H9 (cell line): ENCODE results near the gene SMIM20. TPM values are rescaled to one million over a fixed set of nuclear protein-coding genes. Genes with fewer than 3 reads are reported as not detected.

Experiments
- DNase-seq: peaks from one replicate; pipeline ENCODE4 v3.0.0-alpha.2; 2017
- H2AFZ ChIP-seq: one replicate; pipeline ENCODE4 v1.6.1; 2013; ENCODE audit warnings: mild to moderate bottlenecking, low read length, control low read depth, moderate library complexity
- H2AK5ac ChIP-seq: 2 replicates; pipeline ENCODE4 v1.6.1; 2013; ENCODE audit warnings: low read length, control low read depth, mixed read lengths; ENCODE audit not compliant: insufficient read length
- H2BK120ac ChIP-seq: one replicate; pipeline ENCODE4 v1.6.1; 2013; ENCODE audit warnings: low read depth, mild to moderate bottlenecking, low read length, control low read depth, inconsistent platforms; ENCODE audit not compliant: poor library complexity, severe bottlenecking
- H2BK12ac ChIP-seq: 2 replicates; pipeline ENCODE4 v1.6.1; 2013; ENCODE audit warnings: low read length, control low read depth, mixed read lengths, low read depth; ENCODE audit not compliant: insufficient read length
- H2BK15ac ChIP-seq: 2 replicates; pipeline ENCODE4 v1.6.1; 2013; ENCODE audit warnings: low read depth, low read length, control low read depth
- H2BK20ac ChIP-seq: one replicate; pipeline ENCODE4 v1.6.1; 2013; ENCODE audit warnings: low read depth, mild to moderate bottlenecking, low read length, control low read depth, inconsistent platforms; ENCODE audit not compliant: poor library complexity, severe bottlenecking
- H2BK5ac ChIP-seq: 2 replicates; pipeline ENCODE4 v1.6.1; 2013; ENCODE audit warnings: low read length, control low read depth, mixed read lengths; ENCODE audit not compliant: insufficient read length
- H3K14ac ChIP-seq: 2 replicates; pipeline ENCODE4 v1.6.1; 2013; ENCODE audit warnings: low read length, control low read depth; ENCODE audit not compliant: insufficient read depth
- H3K18ac ChIP-seq: 2 replicates; pipeline ENCODE4 v1.6.1; 2013; ENCODE audit warnings: low read depth, mild to moderate bottlenecking, mixed read lengths, low read length, control low read depth; ENCODE audit not compliant: insufficient read length
- H3K23ac ChIP-seq: 2 replicates; pipeline ENCODE4 v1.6.1; 2013; ENCODE audit warnings: low read length, control low read depth, mixed read lengths, low read depth; ENCODE audit not compliant: insufficient read length
- H3K23me2 ChIP-seq: 2 replicates; pipeline ENCODE4 v1.6.1; 2013; ENCODE audit warnings: low read depth, mild to moderate bottlenecking, mixed read lengths, low read length, control low read depth; ENCODE audit not compliant: insufficient read length, poor library complexity, severe bottlenecking
- H3K27ac ChIP-seq: 2 replicates; pipeline ENCODE4 v1.5.1; 2013; ENCODE audit warnings: low read length, control low read depth, mixed read lengths, low read depth; ENCODE audit not compliant: insufficient read length
- H3K27me3 ChIP-seq: 2 replicates; pipeline ENCODE4 v1.6.1; 2013; ENCODE audit warnings: low read length, control low read depth, inconsistent platforms; ENCODE audit not compliant: insufficient read depth
- H3K4ac ChIP-seq: 2 replicates; pipeline ENCODE4 v1.6.1; 2013; ENCODE audit warnings: low read depth, mild to moderate bottlenecking, control low read depth, inconsistent platforms, low read length, moderate library complexity
- H3K4me1 ChIP-seq: 2 replicates; pipeline ENCODE4 v1.6.1; 2013; ENCODE audit warnings: low read length, control low read depth, inconsistent platforms; ENCODE audit not compliant: insufficient read depth
- H3K4me2 ChIP-seq: 2 replicates; pipeline ENCODE4 v1.6.1; 2013; ENCODE audit warnings: low read length, control low read depth, mixed read lengths; ENCODE audit not compliant: insufficient read length, insufficient read depth
- H3K56ac ChIP-seq: 2 replicates; pipeline ENCODE4 v1.6.1; 2013; ENCODE audit warnings: low read depth, mild to moderate bottlenecking, mixed read lengths, low read length, control low read depth; ENCODE audit not compliant: insufficient read length
- H3K79me1 ChIP-seq: 2 replicates; pipeline ENCODE4 v1.6.1; 2013; ENCODE audit warnings: low read depth, mild to moderate bottlenecking, moderate library complexity, low read length, control low read depth, inconsistent platforms; ENCODE audit not compliant: insufficient read depth, poor library complexity, severe bottlenecking
- H3K79me2 ChIP-seq: 2 replicates; pipeline ENCODE4 v1.6.1; 2013; ENCODE audit warnings: low read length, control low read depth, inconsistent platforms; ENCODE audit not compliant: insufficient read depth
- H3K9ac ChIP-seq: 2 replicates; pipeline ENCODE4 v1.6.1; 2013; ENCODE audit warnings: low read length, control low read depth, mixed read lengths; ENCODE audit not compliant: insufficient read length; ENCODE audit errors: extremely low read depth
- H3K9me3 ChIP-seq: one replicate; pipeline ENCODE4 v1.6.1; 2013; ENCODE audit warnings: low read depth, low read length, inconsistent platforms; ENCODE audit not compliant: control insufficient read depth
- H3T11ph ChIP-seq: one replicate; pipeline ENCODE4 v1.6.1; 2013; ENCODE audit warnings: mild to moderate bottlenecking, low read length, control low read depth, inconsistent platforms
- H4K20me1 ChIP-seq: one replicate; pipeline ENCODE4 v1.6.1; 2013; ENCODE audit not compliant: control insufficient read depth, insufficient read length, insufficient read depth
- H4K5ac ChIP-seq: 2 replicates; pipeline ENCODE4 v1.6.1; 2013; ENCODE audit warnings: low read depth, mild to moderate bottlenecking, mixed read lengths, low read length, control low read depth; ENCODE audit not compliant: insufficient read length
- H4K8ac ChIP-seq: replicated peaks from 2 replicates; pipeline ENCODE4 v1.6.1; 2013; ENCODE audit warnings: low read length, control low read depth, mixed read lengths, low read depth; ENCODE audit not compliant: insufficient read length
- H4K91ac ChIP-seq: 2 replicates; pipeline ENCODE4 v1.6.1; 2013; ENCODE audit warnings: low read depth, mild to moderate bottlenecking, moderate library complexity, mixed read lengths, low read length, control low read depth; ENCODE audit not compliant: insufficient read length
- H3K27ac Mint-ChIP-seq, 3 experiments: 2 replicates in 2 of 3; 3 replicates in 1 of 3; pipeline ENCODE4 v1.8.0; 2020 to 2021; ENCODE audit warnings: mixed read lengths in 3 of 3, mild to moderate bottlenecking in 1 of 3, moderate library complexity in 1 of 3
- H3K27me3 Mint-ChIP-seq: 2 replicates; pipeline ENCODE4 v1.8.0; 2021; ENCODE audit warnings: low read depth, mild to moderate bottlenecking, moderate library complexity, mixed read lengths
- H3K36me3 Mint-ChIP-seq, 3 experiments: 2 replicates in 2 of 3; 3 replicates in 1 of 3; pipeline ENCODE4 v1.8.0; 2020 to 2021; ENCODE audit warnings: low read depth in 3 of 3, mixed read lengths in 3 of 3; ENCODE audit not compliant: insufficient read depth in 1 of 3
- H3K4me1 Mint-ChIP-seq, 2 experiments: 2 replicates each; pipeline ENCODE4 v1.8.0; 2020; ENCODE audit warnings: mixed read lengths in 2 of 2
- H3K4me3 Mint-ChIP-seq, 2 experiments: 2 replicates in 1 of 2; 3 replicates in 1 of 2; pipeline ENCODE4 v1.8.0; 2020 to 2021; ENCODE audit warnings: mild to moderate bottlenecking in 2 of 2, mixed read lengths in 2 of 2, moderate library complexity in 1 of 2
- H3K9me3 Mint-ChIP-seq, 2 experiments: 2 replicates in 1 of 2; 3 replicates in 1 of 2; pipeline ENCODE4 v1.8.0; 2020; ENCODE audit warnings: mild to moderate bottlenecking in 2 of 2, mixed read lengths in 2 of 2, moderate library complexity in 1 of 2
- CTCF ChIP-seq: fragments of 200-600 bp; sonication (generic); conservative IDR thresholded peaks from 3 replicates; pipeline ENCODE4 v1.8.0; 2021; ENCODE audit warnings: antibody characterized with exemption, mild to moderate bottlenecking
- WGBS: extraction: QIAGEN DNeasy Blood & Tissue Kit; methylation state at CpG from one replicate; pipeline ENCODE4 v1.1.7; 2013; ENCODE audit warnings: missing lambda C conversion rate, low lambda C conversion rate, mixed read lengths; ENCODE audit not compliant: insufficient read length; ENCODE audit errors: extremely low coverage; 5-methylcytosine and 5-hydroxymethylcytosine counted together
- total RNA-seq: library from RNA; stranded (reverse); gene quantifications from 2 replicates; pipeline ENCODE4 v1.2.1, GENCODE V29; 2021

SMIM20 gene
- total RNA-seq, 1 experiment from 2014 or later, result 40.2 TPM

- Histone ChIP-seq H4K91ac (no peak overlapping the region), H3K9ac (no peak overlapping the region), H2BK20ac (no peak overlapping the region), H3K27me3 (no peaks in the 10 kb centered on the region), H3K23me2 (no peaks in the 10 kb centered on the region), H3K14ac (no peak overlapping the region), H3K56ac (no peak overlapping the region), H2BK15ac (no peak overlapping the region), H3K9me3 (no peaks in the 10 kb centered on the region), H4K5ac (no peak overlapping the region), H3K27ac (no peak overlapping the region), H2AFZ (no peak overlapping the region), H3K4me1 (no peaks in the 10 kb centered on the region), H2AK5ac (no peak overlapping the region), H3K4ac (no peak overlapping the region), H4K8ac (no peak overlapping the region), H3K18ac (no peak overlapping the region), H2BK5ac (no peak overlapping the region), H4K20me1 (no peaks in the 10 kb centered on the region), H3K79me2 (no peaks in the 10 kb centered on the region), H2BK120ac (no peak overlapping the region), H3K23ac (no peak overlapping the region), H3T11ph (no peak overlapping the region), H3K4me2 (no peak overlapping the region), H2BK12ac (no peak overlapping the region), H3K79me1 (no peaks in the 10 kb centered on the region)
- no CpG with 5 or more reads among the region's 4 CpGs for WGBS
- no peak overlapping the region for H3K27ac Mint-ChIP-seq
- no peak overlapping the region for H3K4me3 Mint-ChIP-seq
- H3K27me3 Mint-ChIP-seq, result peaks cover 4% of the 10 kb centered on the region; the same call in 1 of the 2 replicates
- peaks cover 3 to 10% of the 10 kb centered on the region in 2 experiments for H3K4me1 Mint-ChIP-seq
- no peaks in the 10 kb centered on the region; a peak in 1 of 5 replicates for H3K9me3 Mint-ChIP-seq
- TF ChIP-seq CTCF, result no peak
- DNase-seq, result no peak
- no peaks in the 10 kb centered on the region for H3K36me3 Mint-ChIP-seq
Measured at GRCh38 chr4:25882226-25882625, 31.8 kb upstream of the SMIM20 start.
